K562 treated with DMSO at 1 percent for 24 hours (cell line): Measurements from ENCODE around the gene BRPF1. TPM values are rescaled to one million over a fixed set of nuclear protein-coding genes. Genes with fewer than 3 reads are reported as not detected.

Source experiments
- total RNA-seq: library from RNA; unstranded; fragments of 300-600 nt; gene quantifications from 2 replicates; pipeline ENCODE4 v1.2.3, GENCODE V29; 2022; ENCODE audit warnings: low read depth; ENCODE audit not compliant: insufficient read depth

The BRPF1 gene
- 28.3 and 30.1 TPM in 2 replicates for total RNA-seq

GRCh38 chr3:9731206-9732079, at the start of gene BRPF1:
TSS of gene BRPF1 (plus strand) at chr3:9731735. CDS start at chr3:9734141, 2,406 bp downstream.

GRCh38 chr3:9703736-9704346, 27.7 kb upstream of the BRPF1 start, which contains the start of gene CPNE9:
TSS of gene CPNE9 (plus strand) at chr3:9703833. CDS start at chr3:9703997, 164 bp downstream.

GRCh38 chr3:9749645-9750555, 18.4 kb downstream of the BRPF1 start, which contains the start of gene OGG1:
TSS of gene OGG1 (plus strand) at chr3:9749952. CDS start at chr3:9750287, 335 bp downstream.

GRCh38 chr3:9769426-9770275, 38.1 kb downstream of the BRPF1 start, which contains the start of gene CAMK1:
TSS of gene CAMK1 (minus strand) at chr3:9769947. CDS start at chr3:9767749, 2,198 bp downstream.

GRCh38 chr3:9792405-9793160, 61.0 kb downstream of the BRPF1 start, which contains the start of the genes ARPC4 and TADA3:
TSS of gene ARPC4 (plus strand) at chr3:9793082. CDS start at chr3:9793122, 40 bp downstream.
TSS of gene TADA3 (minus strand) at chr3:9792473. CDS start at chr3:9791466, 1,007 bp downstream.

Other genes starting within 250 kb of the BRPF1 start
- not detected in 2 replicates for gene LHFPL4, start 177.9 kb upstream of the BRPF1 start, total RNA-seq
- gene MTMR14, start 82.2 kb upstream of the BRPF1 start, total RNA-seq = 73.4 and 75.7 TPM in 2 replicates
- 0.34 and 0.74 TPM in 2 replicates for gene CPNE9, start 27.9 kb upstream of the BRPF1 start, total RNA-seq
- 42.1 and 44.4 TPM in 2 replicates for gene OGG1, start 18.2 kb downstream of the BRPF1 start, total RNA-seq
- 11.5 and 12.9 TPM in 2 replicates for gene CAMK1, start 38.2 kb downstream of the BRPF1 start, total RNA-seq
- 122 and 125 TPM in 2 replicates for gene TADA3, start 60.7 kb downstream of the BRPF1 start, total RNA-seq
- gene ARPC4, start 61.3 kb downstream of the BRPF1 start, total RNA-seq = 41.9 and 49.5 TPM in 2 replicates
- 57.5 and 59.2 TPM in 2 replicates for gene TTLL3, start 78.5 kb downstream of the BRPF1 start, total RNA-seq
- gene RPUSD3, start 112.3 kb downstream of the BRPF1 start, total RNA-seq = 110 and 113 TPM in 2 replicates
- gene CIDEC, start 148.5 kb downstream of the BRPF1 start, total RNA-seq = not detected in 2 replicates
- gene JAGN1, start 158.9 kb downstream of the BRPF1 start, total RNA-seq = 63.6 and 67.0 TPM in 2 replicates
- gene IL17RE, start 171.1 kb downstream of the BRPF1 start, total RNA-seq = 0.30 and 0.50 TPM in 2 replicates
- gene IL17RC, start 185.4 kb downstream of the BRPF1 start, total RNA-seq = 47.0 and 49.0 TPM in 2 replicates
- gene CRELD1, start 202.1 kb downstream of the BRPF1 start, total RNA-seq = 28.5 and 31.8 TPM in 2 replicates
- gene PRRT3, start 220.7 kb downstream of the BRPF1 start, total RNA-seq = 3.8 and 4.1 TPM in 2 replicates